SK-N-MC (cell line): ENCODE measurements around the gene VSTM2B.

ENCODE experiments used
- DNase-seq: peaks from one replicate; pipeline ENCODE4 v3.0.0-alpha.2; 2011; ENCODE audit warnings: low read depth, low spot score
- H3K27ac ChIP-seq: fragments of 200-600 bp; sonication (generic); 2 replicates; pipeline ENCODE4 v1.5.1; 2016; ENCODE audit warnings: mixed run types
- H3K36me3 ChIP-seq: fragments of 200-600 bp; sonication (generic); 2 replicates; pipeline ENCODE4 v1.6.1; 2017; ENCODE audit warnings: antibody characterized with exemption, low read length, mixed read lengths; ENCODE audit not compliant: insufficient read depth
- H3K4me3 ChIP-seq: fragments of 200-600 bp; sonication (generic); 2 replicates; pipeline ENCODE4 v1.5.1; 2016
- H3K9ac ChIP-seq: fragments of 200-600 bp; sonication (generic); 2 replicates; pipeline ENCODE4 v1.8.0; 2017; ENCODE audit warnings: mixed run types, mixed read lengths; ENCODE audit not compliant: insufficient read length
- H3K9me3 ChIP-seq: fragments of 200-600 bp; sonication (generic); 2 replicates; pipeline ENCODE4 v1.6.1; 2017; ENCODE audit warnings: low read depth, mild to moderate bottlenecking, antibody characterized with exemption, low read length, moderate library complexity, mixed read lengths
- EZH2 ChIP-seq: fragments of 200-600 bp; sonication (generic); IDR thresholded peaks from one replicate; pipeline ENCODE4 v1.6.1; 2017; ENCODE audit warnings: antibody characterized with exemption
- FOXP2 ChIP-seq: optimal IDR thresholded peaks from 2 replicates; pipeline ENCODE3; 2011; ENCODE audit warnings: mild to moderate bottlenecking, moderate library complexity; ENCODE audit not compliant: insufficient read depth; ENCODE audit errors: extremely low read length, control extremely low read depth
- POLR2AphosphoS5 ChIP-seq: IDR thresholded peaks from 2 replicates; pipeline ENCODE4 v1.6.1; 2012; ENCODE audit warnings: mild to moderate bottlenecking, low read depth, low read length, borderline replicate concordance

VSTM2B gene

DNA sequence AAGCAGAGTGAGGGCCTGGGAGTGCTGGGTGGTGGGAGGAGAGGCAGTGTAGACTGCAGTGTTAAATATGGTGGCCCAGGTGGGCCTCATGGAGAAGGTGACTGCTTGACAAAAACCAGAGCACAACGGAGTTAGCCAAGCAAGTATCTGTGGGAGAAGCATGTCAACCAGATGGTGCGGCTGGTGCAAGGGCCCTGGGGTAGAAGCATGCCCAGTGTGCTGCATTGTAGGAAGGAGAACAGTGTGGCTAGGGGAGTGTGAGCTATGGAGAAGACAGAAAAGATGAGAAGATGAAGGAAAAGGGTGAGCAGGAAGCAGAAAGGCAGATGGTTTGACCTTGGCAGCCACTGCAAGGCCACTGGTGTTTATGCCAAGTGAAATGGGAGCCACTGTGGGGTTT, 2.2 kb upstream of the VSTM2B start:
- TF ChIP-seq POLR2AphosphoS5 (no peak), FOXP2 (no peak), EZH2 (no peak)
- DNase-seq = no peak
- Histone ChIP-seq H3K36me3 (no peaks in the 10 kb centered on the region), H3K9me3 (no peaks in the 10 kb centered on the region), H3K4me3 (no peak overlapping the region), H3K27ac (no peak overlapping the region), H3K9ac (no peak overlapping the region)

DNA sequence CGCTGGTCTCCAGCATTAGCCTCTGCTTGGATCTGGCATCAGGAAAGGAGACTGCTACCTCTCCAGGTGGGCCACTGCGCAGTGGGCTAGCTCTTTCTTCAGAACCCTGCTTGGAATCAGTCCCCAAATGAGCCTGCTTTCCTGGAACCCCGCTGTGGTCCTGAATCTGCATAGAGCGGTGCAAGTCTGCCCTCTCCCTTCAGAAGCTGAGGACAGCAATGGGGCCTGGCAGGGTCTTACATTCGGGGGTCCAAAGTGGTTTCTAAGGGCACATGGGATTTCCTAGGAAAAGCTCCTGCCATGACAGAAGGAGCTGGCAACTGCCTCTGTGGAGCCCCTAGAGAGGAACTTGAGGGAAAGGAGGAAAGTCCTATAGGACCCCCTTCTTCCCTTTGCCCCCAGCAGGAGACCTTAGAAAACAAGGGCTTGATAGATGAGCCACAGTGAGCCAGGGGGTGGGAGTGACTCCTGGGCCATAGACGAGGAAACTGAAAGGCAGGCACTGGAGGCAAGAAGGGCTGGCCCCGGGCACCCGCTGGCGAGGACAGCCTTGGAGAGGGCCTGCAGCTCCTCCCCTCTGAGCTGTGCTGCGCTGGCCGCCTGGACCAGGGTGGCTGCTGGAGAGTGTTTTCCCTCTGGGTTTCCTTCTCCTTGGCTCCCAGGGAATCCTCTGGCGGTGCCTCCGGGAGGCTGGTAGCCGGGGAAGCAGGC, 1.4 kb upstream of the VSTM2B start:
- no peak overlapping the region for H3K27ac ChIP-seq
- no peak overlapping the region for H3K9ac ChIP-seq
- no peak overlapping the region for H3K4me3 ChIP-seq
- H3K9me3 ChIP-seq = no peaks in the 10 kb centered on the region
- no peak for TF ChIP-seq FOXP2
- no peak for TF ChIP-seq EZH2
- TF ChIP-seq POLR2AphosphoS5 = no peak
- DNase-seq = no peak
- no peaks in the 10 kb centered on the region for H3K36me3 ChIP-seq

DNA sequence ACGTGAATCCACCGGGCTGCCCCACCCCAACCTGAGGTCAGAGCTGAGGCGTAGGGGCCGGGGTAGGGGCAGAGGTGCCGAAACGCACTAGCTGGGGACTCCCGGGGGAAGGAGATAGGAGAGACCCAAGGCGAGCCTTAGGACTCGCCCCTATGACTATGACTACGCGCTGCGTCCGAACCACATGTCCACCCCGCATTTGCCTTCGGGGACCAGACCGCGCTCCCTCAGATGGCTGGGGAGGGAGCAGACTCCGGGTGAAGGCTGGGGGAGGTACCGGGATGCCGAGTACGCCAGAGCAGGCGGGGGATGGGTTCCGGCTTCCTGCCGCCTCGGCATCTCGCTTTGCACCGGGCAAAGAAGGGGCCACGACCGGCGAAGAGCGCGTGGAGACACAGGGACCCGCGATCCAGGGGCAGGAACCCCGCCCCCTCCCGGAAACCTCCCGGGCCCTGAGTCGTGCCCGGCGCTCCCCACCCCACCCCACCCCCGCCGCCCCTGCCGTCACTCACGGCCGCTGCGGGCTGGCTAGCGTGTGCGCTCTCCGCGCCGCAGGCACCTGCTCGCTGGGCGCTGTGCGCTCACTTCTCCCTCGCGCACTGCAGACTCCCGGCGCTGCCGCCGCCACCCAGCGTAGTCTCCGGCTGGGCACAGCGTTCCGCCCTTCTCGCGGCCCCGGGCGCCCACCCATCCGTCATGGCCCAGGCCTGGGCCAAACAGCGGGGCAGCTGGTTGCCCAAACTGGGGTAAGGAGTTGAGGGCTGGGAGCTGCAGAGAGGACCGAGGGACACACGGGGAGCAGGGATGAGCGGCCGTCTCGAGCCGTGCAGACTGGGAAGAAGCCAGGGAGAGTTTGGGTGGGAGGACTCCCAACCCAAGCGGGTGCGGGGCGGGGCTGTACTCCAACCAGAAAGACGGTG, 622 bp upstream of the VSTM2B start:
- Histone ChIP-seq H3K27ac (no peak overlapping the region), H3K9ac (no peak overlapping the region), H3K9me3 (no peaks in the 10 kb centered on the region), H3K36me3 (no peaks in the 10 kb centered on the region), H3K4me3 (no peak overlapping the region)
- no peak for DNase-seq
- no peak for TF ChIP-seq FOXP2
- no peak for TF ChIP-seq POLR2AphosphoS5
- TF ChIP-seq EZH2 = no peak

DNA sequence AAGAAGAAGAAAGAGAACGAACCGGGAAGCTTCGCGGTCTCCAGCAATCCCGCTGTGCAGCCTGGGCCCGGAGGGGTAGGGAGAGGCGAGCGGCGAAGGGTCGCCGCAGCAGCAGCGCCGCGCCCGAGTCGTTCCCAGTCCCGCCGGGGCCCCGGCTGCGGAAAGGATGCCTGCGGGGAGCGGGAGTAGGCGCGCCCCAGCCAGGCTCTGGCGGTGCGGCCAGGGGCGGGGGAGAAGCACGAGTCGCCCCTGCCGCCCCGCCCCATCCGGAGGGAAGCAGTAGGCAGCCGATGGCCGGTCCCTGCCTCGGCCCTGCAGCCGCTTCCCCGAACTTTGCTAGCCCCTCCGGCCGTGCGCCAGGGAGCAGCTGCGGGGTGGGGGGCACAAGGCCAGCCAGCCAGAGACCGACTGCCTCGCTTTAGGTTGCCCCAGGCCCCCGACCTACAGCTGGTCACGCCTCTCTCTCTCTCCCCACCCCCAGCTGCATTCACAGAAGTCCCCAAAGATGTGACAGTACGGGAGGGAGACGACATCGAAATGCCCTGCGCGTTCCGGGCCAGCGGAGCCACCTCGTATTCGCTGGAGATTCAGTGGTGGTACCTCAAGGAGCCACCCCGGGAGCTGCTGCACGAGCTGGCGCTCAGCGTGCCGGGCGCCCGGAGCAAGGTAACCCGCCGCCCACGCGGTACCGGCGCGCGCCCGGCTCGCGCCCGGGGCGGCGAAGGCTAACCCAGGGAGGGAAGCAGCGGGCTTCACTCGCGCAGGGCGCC, 1.1 kb downstream of the VSTM2B start:
- Histone ChIP-seq H3K9ac (no peak overlapping the region), H3K4me3 (no peak overlapping the region), H3K9me3 (no peaks in the 10 kb centered on the region), H3K36me3 (no peaks in the 10 kb centered on the region), H3K27ac (no peak overlapping the region)
- TF ChIP-seq POLR2AphosphoS5 = no peak
- peak; percentile 35 for TF ChIP-seq EZH2
- no peak for TF ChIP-seq FOXP2
- DNase-seq = no peak

DNA sequence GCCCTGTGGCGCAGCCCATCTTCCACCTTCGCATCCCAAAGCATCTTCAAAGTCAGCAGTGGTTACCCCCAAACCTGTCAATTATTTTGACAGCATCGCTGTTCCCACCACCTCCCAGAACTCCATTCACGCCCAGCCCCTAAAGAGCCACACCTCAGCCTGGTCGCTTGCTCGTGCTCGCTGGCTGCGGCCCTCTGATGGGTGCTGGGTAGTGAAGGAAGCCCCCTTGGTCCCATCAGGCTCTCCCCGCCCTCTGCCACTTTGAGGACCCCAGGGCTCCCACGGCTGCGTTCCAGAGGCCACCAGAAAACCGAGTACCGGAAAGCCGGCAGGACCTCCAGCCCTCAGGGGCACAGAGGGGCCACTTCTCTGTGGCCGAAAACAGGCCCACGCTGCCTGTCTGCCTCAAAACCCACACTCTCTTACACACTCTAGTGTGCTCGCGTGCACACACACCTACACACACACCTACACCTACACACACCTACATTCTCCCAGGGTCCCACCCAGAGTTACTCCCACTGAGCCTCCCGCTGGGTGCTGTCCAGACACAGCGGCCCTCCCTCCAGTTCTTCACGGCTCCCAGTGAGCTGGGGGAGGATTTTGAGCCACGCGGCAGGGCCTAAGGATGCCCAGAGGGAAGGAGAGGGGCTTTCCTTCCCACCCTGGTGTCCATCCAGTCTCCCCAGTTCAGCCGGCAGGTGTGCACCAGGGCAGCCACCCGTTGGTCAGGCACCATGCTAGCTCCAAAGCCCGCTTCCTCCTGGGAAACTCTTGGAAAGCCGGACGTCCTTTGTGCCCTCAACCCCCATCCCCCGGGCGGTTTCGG, 1.9 kb downstream of the VSTM2B start:
- Histone ChIP-seq H3K36me3 (no peaks in the 10 kb centered on the region), H3K9ac (no peak overlapping the region), H3K27ac (no peak overlapping the region), H3K4me3 (no peak overlapping the region), H3K9me3 (no peaks in the 10 kb centered on the region)
- no peak for TF ChIP-seq EZH2
- DNase-seq = no peak

GRCh38 chr19:29528350-29528945, 2.7 kb downstream of the VSTM2B start:
- Histone ChIP-seq H3K36me3 (no peaks in the 10 kb centered on the region), H3K9ac (no peak overlapping the region), H3K4me3 (peak overlapping the region; percentile 42; the same call in 1 of the 2 replicates), H3K27ac (no peak overlapping the region), H3K9me3 (no peaks in the 10 kb centered on the region)
- TF ChIP-seq FOXP2 = no peak
- TF ChIP-seq POLR2AphosphoS5 = no peak
- peak; percentile 81 for TF ChIP-seq EZH2
- no peak for DNase-seq

DNA sequence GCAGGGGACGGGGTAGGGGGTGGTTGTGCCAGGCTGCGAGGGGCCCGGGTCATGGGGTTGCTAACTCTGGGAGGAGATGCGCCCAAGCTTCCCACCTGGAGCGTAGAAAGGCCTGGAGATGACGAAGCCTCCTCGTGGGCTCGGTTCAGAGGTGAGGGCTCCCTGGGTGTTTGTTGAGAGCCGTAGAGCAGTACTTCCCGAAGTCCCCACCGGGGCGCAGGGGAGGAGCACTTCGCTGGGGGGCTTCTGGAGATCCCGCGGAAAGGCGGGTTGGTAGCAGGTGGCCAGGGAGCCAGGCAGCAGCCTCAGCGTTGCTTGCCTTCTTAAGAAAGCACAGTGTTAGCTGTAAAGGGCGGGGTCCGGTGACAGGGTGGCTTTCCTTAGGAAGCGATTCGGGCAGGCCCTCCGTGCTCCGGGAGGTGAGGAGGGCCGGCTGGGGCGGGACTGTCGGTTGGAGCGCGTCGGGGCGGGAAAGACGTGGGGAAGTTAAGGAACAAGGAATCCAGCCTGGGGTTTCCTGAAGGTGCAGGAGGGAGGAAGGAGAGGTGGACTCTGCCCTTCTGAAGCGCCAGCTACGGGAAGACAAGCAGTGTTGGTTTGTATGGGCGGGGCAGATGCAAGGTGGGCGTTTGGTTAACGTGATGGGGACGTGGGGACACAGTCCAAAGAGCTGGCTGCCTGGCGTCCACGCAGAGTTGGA, 3.3 kb downstream of the VSTM2B start:
- no peak for DNase-seq
- Histone ChIP-seq H3K36me3 (no peaks in the 10 kb centered on the region), H3K4me3 (0 out of 2 replicates have a peak overlapping the region, but pooled peaks have one; percentile 42), H3K27ac (no peak overlapping the region), H3K9ac (no peak overlapping the region), H3K9me3 (no peaks in the 10 kb centered on the region)
- TF ChIP-seq EZH2 (peak; percentile 14), POLR2AphosphoS5 (no peak)
